Mucosa of stomach (tissue), 1 donor: ENCODE results near the gene SRMS.
A peak's percentile ranks its signal among the peaks of the same experiment; 100 is the strongest.

Experiments
- H3K27me3 ChIP-seq: one replicate; pipeline ENCODE4 v1.7.0; 2013; ENCODE audit warnings: mild to moderate bottlenecking, low read length; ENCODE audit not compliant: control insufficient read depth, insufficient read depth
- H3K36me3 ChIP-seq: one replicate; pipeline ENCODE4 v1.7.0; 2013; ENCODE audit warnings: low read length; ENCODE audit not compliant: control insufficient read depth, insufficient read depth
- H3K4me1 ChIP-seq: one replicate; pipeline ENCODE4 v1.7.0; 2013; ENCODE audit warnings: mild to moderate bottlenecking, low read length; ENCODE audit not compliant: control insufficient read depth, insufficient read depth
- H3K4me3 ChIP-seq: one replicate; pipeline ENCODE4 v1.7.0; 2013; ENCODE audit warnings: low read length
- H3K9ac ChIP-seq: one replicate; pipeline ENCODE4 v1.7.0; 2013; ENCODE audit warnings: mild to moderate bottlenecking, low read length, moderate library complexity
- H3K9me3 ChIP-seq: one replicate; pipeline ENCODE4 v1.7.0; 2013; ENCODE audit warnings: mild to moderate bottlenecking, low read length, moderate library complexity; ENCODE audit not compliant: control insufficient read depth
- donor health status: Pancreatic carcinoma.

Gene SRMS

DNA sequence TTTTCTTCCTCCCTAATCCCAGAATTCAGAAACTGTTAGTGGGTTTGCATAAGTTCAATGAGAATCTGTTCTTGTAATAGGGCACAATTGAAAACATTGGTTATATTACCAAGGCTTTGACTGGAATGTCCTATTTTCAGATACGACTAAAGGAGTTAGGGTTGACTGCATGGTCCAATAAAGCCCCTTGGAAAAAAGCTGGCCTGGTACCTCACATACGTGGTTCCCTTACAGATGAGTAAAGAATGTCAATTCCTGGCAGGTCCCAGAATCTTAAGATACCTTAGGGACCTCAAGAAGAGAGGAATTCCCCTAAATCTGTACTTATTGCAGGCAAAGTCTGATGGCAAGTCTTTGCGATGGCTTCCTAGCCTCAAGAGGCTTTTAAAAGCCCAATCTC lies 22.4 kb downstream of the SRMS start:
- Histone ChIP-seq H3K27me3 (no peaks in the 10 kb centered on the region), H3K9ac (no peak overlapping the region)

GRCh38 chr20:63522981-63523611 lies 24.5 kb downstream of the SRMS start:
- peaks cover 34% of the 10 kb centered on the region for H3K4me1 ChIP-seq
- H3K4me3 ChIP-seq = no peak overlapping the region
- no peak overlapping the region for H3K9ac ChIP-seq
- no peaks in the 10 kb centered on the region for H3K27me3 ChIP-seq
- H3K9me3 ChIP-seq = no peaks in the 10 kb centered on the region
- H3K36me3 ChIP-seq = peaks cover 11% of the 10 kb centered on the region

More for the DNA sequence above, 22.4 kb downstream of the SRMS start:
- Histone ChIP-seq H3K36me3 (peaks cover 11% of the 10 kb centered on the region), H3K9me3 (no peaks in the 10 kb centered on the region), H3K4me3 (no peak overlapping the region), H3K4me1 (peaks cover 28% of the 10 kb centered on the region)

DNA sequence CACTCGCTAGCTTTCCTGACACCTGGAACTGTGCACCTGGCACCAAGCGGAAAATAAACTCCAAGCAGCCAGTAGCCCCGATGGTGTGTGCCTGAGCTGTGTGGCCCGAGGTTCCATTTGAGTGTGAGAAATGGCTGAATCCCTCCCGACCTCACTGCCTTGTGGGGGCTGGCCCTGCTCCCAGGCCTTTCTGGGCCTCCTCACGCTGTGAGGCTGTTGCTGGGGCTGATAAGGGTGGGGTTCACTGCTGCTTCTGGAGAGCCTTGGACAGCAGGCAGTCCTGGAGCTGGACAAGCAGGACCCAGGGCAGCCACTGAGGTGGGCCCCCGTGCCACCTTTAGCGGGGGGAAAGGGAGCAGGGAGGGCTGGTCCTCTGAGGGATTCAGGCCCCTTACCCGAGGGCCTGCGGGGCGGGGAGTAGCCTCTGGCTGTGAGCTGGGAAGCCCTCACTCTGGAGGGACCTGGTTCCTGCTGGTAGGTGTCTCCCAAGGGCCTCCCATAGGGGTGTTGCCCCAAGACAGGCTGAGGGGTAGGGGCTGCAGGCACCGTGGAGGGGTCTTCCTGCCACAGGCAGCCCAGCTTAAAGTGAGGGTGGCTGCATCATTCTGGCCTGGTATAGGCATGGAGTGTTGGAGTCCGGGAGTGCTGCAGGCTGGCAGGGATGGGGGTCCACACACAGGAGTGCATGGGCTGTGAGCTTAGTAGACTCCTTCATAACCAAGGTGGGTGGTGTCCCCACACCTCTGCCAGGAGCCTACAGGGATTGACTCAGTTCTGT lies 25.3 kb downstream of the SRMS start:
- peaks cover 11% of the 10 kb centered on the region for H3K36me3 ChIP-seq
- H3K27me3 ChIP-seq = no peaks in the 10 kb centered on the region
- peak overlapping the region; percentile 74 for H3K9ac ChIP-seq
- no peaks in the 10 kb centered on the region for H3K9me3 ChIP-seq
- H3K4me1 ChIP-seq = peaks cover 34% of the 10 kb centered on the region
- H3K4me3 ChIP-seq = peak overlapping the region; percentile 45

GRCh38 chr20:63521602-63522001 lies 25.9 kb downstream of the SRMS start:
- Histone ChIP-seq H3K4me1 (peaks cover 34% of the 10 kb centered on the region), H3K4me3 (peak overlapping the region; percentile 98), H3K9ac (peak overlapping the region; percentile 87), H3K9me3 (no peaks in the 10 kb centered on the region), H3K27me3 (no peaks in the 10 kb centered on the region), H3K36me3 (peaks cover 11% of the 10 kb centered on the region)

GRCh38 chr20:63520934-63521601 lies 26.5 kb downstream of the SRMS start:
- no peaks in the 10 kb centered on the region for H3K9me3 ChIP-seq
- H3K9ac ChIP-seq = peak overlapping the region; percentile 87
- H3K27me3 ChIP-seq = no peaks in the 10 kb centered on the region
- peaks cover 32% of the 10 kb centered on the region for H3K4me1 ChIP-seq
- H3K36me3 ChIP-seq = peaks cover 11% of the 10 kb centered on the region
- H3K4me3 ChIP-seq = peak overlapping the region; percentile 98

DNA sequence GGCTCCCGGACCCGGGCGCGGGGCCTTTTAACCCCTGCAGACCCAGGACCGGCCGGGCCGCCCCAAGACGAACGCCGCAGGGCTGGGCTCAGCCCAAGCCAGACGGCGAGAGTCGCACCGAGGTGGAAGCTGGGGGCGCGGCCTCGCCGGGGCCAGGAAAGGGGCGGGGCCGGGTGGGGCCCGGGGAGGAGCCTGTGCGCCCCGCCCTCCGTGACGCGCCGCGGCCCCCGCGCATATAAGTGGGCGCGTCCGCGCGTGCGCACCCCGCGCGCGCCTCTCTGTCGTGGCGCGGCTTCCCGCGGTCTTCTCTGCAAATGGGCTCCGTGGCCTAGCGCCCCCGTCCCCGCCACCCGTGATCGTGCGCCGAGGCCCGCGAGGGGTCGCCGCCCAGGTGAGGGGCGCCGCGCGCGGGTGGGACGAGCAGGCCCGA lies 27.0 kb downstream of the SRMS start, which contains the start of gene PPDPF:
Gene PPDPF, plus strand, starts transcription at position 262 of the 430 bp plus-strand sequence. CDS start 544 bp downstream, outside the sequence.
- H3K4me3 ChIP-seq = peak within 1 kb of the TSS; percentile 98
- peaks cover 11% of the 10 kb centered on the region for H3K36me3 ChIP-seq
- peaks cover 29% of the 10 kb centered on the region for H3K4me1 ChIP-seq
- H3K9me3 ChIP-seq = no peaks in the 10 kb centered on the region
- H3K27me3 ChIP-seq = no peaks in the 10 kb centered on the region
- peak within 1 kb of the TSS; percentile 87 for H3K9ac ChIP-seq

DNA sequence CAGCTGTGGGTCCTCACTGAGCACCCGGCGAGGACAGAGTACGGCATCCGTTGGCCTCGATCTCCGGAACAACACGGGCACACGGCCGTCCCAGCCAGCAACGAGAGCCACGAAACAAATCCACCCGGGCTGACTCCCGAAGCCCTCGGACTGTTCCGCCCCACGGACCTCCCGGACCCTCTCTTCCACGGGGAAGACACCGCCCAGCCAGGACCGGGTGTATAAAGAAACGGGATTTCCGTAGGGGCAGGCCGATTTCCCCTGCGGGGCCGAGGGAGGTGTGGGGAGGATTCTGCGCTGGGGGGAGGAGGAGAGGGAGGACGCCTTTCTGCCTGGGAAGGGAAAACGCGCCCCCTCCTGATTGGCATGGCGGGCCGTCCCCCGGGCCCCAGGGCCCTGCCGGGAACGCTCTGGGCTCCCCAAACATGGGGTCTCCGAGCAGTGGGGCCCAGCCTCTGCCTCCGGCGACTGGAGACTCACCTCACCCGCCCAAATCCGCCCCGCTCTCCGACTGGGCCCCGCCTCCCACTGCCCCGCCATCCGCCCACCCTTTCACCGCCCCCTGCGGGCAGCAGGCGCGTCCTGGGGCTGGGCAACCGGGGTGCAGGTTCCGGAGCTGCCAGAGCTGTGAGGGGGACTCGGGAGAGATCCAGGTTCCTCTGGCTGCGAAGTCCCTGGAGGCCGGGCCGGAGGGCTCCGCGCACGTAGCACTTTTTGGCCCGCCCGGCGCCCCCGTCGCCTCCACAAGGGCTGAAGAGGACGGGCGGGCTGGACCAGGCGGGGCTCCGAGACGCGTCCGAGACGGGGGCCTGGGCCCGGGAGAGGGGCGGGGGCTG lies 27.7 kb downstream of the SRMS start:
- H3K27me3 ChIP-seq = no peaks in the 10 kb centered on the region
- peaks cover 11% of the 10 kb centered on the region for H3K36me3 ChIP-seq
- peak overlapping the region; percentile 66 for H3K9ac ChIP-seq
- peak overlapping the region; percentile 31 for H3K4me3 ChIP-seq
- peaks cover 29% of the 10 kb centered on the region for H3K4me1 ChIP-seq
- no peaks in the 10 kb centered on the region for H3K9me3 ChIP-seq

- no peaks in the 10 kb centered on the region for H3K9me3 ChIP-seq
- no peaks in the 10 kb centered on the region for H3K27me3 ChIP-seq
- H3K36me3 ChIP-seq = peaks cover 11% of the 10 kb centered on the region
- peaks cover 29% of the 10 kb centered on the region for H3K4me1 ChIP-seq
- peak overlapping the region; percentile 66 for H3K9ac ChIP-seq
- H3K4me3 ChIP-seq = peak overlapping the region; percentile 31
Measured at GRCh38 chr20:63518946-63519667, 28.4 kb downstream of the SRMS start.

GRCh38 chr20:63518351-63518861 lies 29.1 kb downstream of the SRMS start:
- no peak overlapping the region for H3K9ac ChIP-seq

DNA sequence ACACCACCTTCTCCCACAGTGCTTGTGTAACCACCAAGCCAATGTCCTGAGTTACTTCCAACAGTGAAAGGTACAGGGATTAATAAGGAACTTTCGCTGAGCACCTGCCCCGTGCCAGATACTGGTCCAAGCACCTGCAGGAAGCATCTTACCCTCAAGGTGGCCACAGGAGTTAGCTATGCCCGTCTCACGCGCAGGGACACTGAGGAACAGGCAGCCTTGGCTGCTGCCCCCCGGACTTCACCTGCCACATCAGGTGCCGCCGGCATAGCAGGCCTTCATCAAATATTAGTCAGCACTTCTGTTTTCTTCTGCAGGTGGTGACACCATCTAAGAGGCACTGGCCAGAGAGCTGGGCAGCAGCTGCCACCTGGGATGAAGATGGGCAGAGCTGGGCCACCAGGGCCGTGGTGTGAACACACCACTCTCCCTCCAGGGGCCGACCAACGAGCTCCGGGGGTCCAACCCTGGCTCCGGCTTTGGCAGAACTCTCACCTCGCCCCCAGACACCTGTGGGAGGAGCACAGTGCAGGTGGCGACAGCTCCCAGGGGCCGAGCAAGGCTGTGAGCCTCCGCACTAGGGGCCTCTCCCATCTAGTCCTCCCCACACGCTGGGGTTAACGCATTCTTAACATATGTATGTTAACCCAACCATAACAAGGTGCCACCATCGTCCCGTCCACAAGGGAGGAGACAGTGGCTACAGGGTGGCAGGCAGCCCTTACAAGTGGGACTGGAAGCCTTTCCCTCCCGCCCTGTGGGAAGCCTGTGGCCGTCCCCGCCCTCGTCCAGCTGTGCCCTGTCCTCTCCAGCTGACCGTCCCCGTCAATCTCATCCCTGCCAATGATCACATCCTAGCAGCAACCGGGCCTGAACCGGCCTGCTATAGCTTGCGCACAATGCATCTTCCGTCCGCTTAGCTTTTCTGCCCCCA lies 29.9 kb downstream of the SRMS start:
- no peak overlapping the region for H3K9ac ChIP-seq

More at GRCh38 chr20:63518351-63518861, 29.1 kb downstream of the SRMS start:
- Histone ChIP-seq H3K4me1 (peaks cover 25% of the 10 kb centered on the region), H3K27me3 (no peaks in the 10 kb centered on the region), H3K36me3 (peaks cover 11% of the 10 kb centered on the region), H3K9me3 (no peaks in the 10 kb centered on the region), H3K4me3 (no peak overlapping the region)

More for the DNA sequence above, 29.9 kb downstream of the SRMS start:
- no peaks in the 10 kb centered on the region for H3K27me3 ChIP-seq
- peaks cover 11% of the 10 kb centered on the region for H3K36me3 ChIP-seq
- H3K9me3 ChIP-seq = no peaks in the 10 kb centered on the region
- H3K4me1 ChIP-seq = peaks cover 19% of the 10 kb centered on the region
- H3K4me3 ChIP-seq = no peak overlapping the region
